Osteocyte (in vitro differentiated cells): ENCODE results near the gene INPP4B. TPM values are rescaled to one million over a fixed set of nuclear protein-coding genes. Genes with fewer than 3 reads are reported as not detected.

ENCODE experiments used
- DNase-seq: peaks from one replicate; pipeline ENCODE4 v3.0.0; 2021; ENCODE audit warnings: mixed read lengths; ENCODE audit not compliant: unreplicated experiment; ENCODE audit errors: extremely low spot score
- H3K27ac Mint-ChIP-seq: one replicate; pipeline ENCODE4 v1.8.0; 2021; ENCODE audit warnings: mild to moderate bottlenecking, mixed read lengths; ENCODE audit not compliant: unreplicated experiment
- H3K27me3 Mint-ChIP-seq: one replicate; pipeline ENCODE4 v1.8.0; 2021; ENCODE audit warnings: mixed read lengths; ENCODE audit not compliant: unreplicated experiment
- H3K36me3 Mint-ChIP-seq: one replicate; pipeline ENCODE4 v1.8.0; 2021; ENCODE audit warnings: mixed read lengths; ENCODE audit not compliant: unreplicated experiment
- H3K4me1 Mint-ChIP-seq: one replicate; pipeline ENCODE4 v1.8.0; 2021; ENCODE audit warnings: mixed read lengths; ENCODE audit not compliant: unreplicated experiment
- H3K4me3 Mint-ChIP-seq: one replicate; pipeline ENCODE4 v1.8.0; 2021; ENCODE audit warnings: mild to moderate bottlenecking, moderate library complexity, mixed read lengths; ENCODE audit not compliant: unreplicated experiment
- H3K9me3 Mint-ChIP-seq: one replicate; pipeline ENCODE4 v1.8.0; 2021; ENCODE audit warnings: mixed read lengths; ENCODE audit not compliant: unreplicated experiment
- CTCF ChIP-seq: fragments of 200-600 bp; sonication (generic); IDR thresholded peaks from 2 replicates; pipeline ENCODE4 v1.5.0; 2021; ENCODE audit warnings: antibody characterized with exemption, mild to moderate bottlenecking, moderate library complexity
- total RNA-seq: library from RNA; stranded (reverse); gene quantifications from 2 replicates; pipeline ENCODE4 v1.2.1, GENCODE V29; 2021

The INPP4B gene
- total RNA-seq, 1 donor from 2014 or later = 10.9 TPM

GRCh38 chr4:142406499-142406835 lies 439.6 kb downstream of the INPP4B start:
- no peak for TF ChIP-seq CTCF
- H3K27me3 Mint-ChIP-seq = no peaks in the 10 kb centered on the region
- H3K4me1 Mint-ChIP-seq = peaks cover 64% of the 10 kb centered on the region
- H3K4me3 Mint-ChIP-seq = peak overlapping the region; percentile 94
- no peak for DNase-seq
- H3K36me3 Mint-ChIP-seq = no peaks in the 10 kb centered on the region
- peak overlapping the region; percentile 98 for H3K27ac Mint-ChIP-seq
- no peaks in the 10 kb centered on the region for H3K9me3 Mint-ChIP-seq

- DNase-seq = no peak
- no peak for TF ChIP-seq CTCF
- Mint-ChIP-seq H3K9me3 (peaks cover 3% of the 10 kb centered on the region), H3K4me3 (peak overlapping the region; percentile 94), H3K36me3 (peaks cover 2% of the 10 kb centered on the region), H3K27ac (peak overlapping the region; percentile 98), H3K4me1 (peaks cover 68% of the 10 kb centered on the region), H3K27me3 (no peaks in the 10 kb centered on the region)
Observed at GRCh38 chr4:142405695-142406498, 440.2 kb downstream of the INPP4B start.

- TF ChIP-seq CTCF = no peak
- peaks cover 3% of the 10 kb centered on the region for H3K9me3 Mint-ChIP-seq
- no peaks in the 10 kb centered on the region for H3K27me3 Mint-ChIP-seq
- peaks cover 2% of the 10 kb centered on the region for H3K36me3 Mint-ChIP-seq
- H3K4me3 Mint-ChIP-seq = peak overlapping the region; percentile 94
- peak overlapping the region; percentile 98 for H3K27ac Mint-ChIP-seq
- H3K4me1 Mint-ChIP-seq = peaks cover 75% of the 10 kb centered on the region
- DNase-seq = no peak
Observed at GRCh38 chr4:142405021-142405694, 440.9 kb downstream of the INPP4B start.

GRCh38 chr4:142404191-142404611 lies 441.9 kb downstream of the INPP4B start:
- TF ChIP-seq CTCF = no peak

GRCh38 chr4:142402900-142403299 lies 443.2 kb downstream of the INPP4B start:
- Mint-ChIP-seq H3K9me3 (peaks cover 3% of the 10 kb centered on the region), H3K27ac (peak overlapping the region; percentile 86), H3K36me3 (peaks cover 2% of the 10 kb centered on the region), H3K27me3 (no peaks in the 10 kb centered on the region), H3K4me3 (peak overlapping the region; percentile 60), H3K4me1 (peaks cover 67% of the 10 kb centered on the region)
- no peak for TF ChIP-seq CTCF
- no peak for DNase-seq

More at GRCh38 chr4:142404191-142404611, 441.9 kb downstream of the INPP4B start:
- no peak for DNase-seq
- peak overlapping the region; percentile 94 for H3K4me3 Mint-ChIP-seq
- peaks cover 78% of the 10 kb centered on the region for H3K4me1 Mint-ChIP-seq
- H3K9me3 Mint-ChIP-seq = peaks cover 3% of the 10 kb centered on the region
- peaks cover 2% of the 10 kb centered on the region for H3K36me3 Mint-ChIP-seq
- no peaks in the 10 kb centered on the region for H3K27me3 Mint-ChIP-seq
- peak overlapping the region; percentile 98 for H3K27ac Mint-ChIP-seq
